WTC11 (cell line): ENCODE results near the gene ARHGDIG. TPM values are rescaled to one million over a fixed set of nuclear protein-coding genes. Genes with fewer than 3 reads are reported as not detected.

Source experiments
- ATAC-seq: fragments of 200-7000 bp; cut with Tn5 transposase; 2 replicates; pipeline ENCODE4 v1.10.0; 2021; ENCODE audit warnings: mild to moderate bottlenecking, moderate library complexity
- CTCF ChIA-PET: fragments of 300-600 bp; sonication (Branson Sonifier 250); formaldehyde crosslinking; loops from one replicate; lab custom pipeline; 2021; ENCODE audit warnings: antibody characterized with exemption; lab: Charles Lee
- POLR2A ChIA-PET: fragments of 350-600 bp; sonication (Branson Sonifier 250); formaldehyde crosslinking; loops from one replicate; lab custom pipeline; 2021; ENCODE audit warnings: antibody characterized with exemption; lab: Charles Lee
- DNase-seq: peaks from one replicate; pipeline ENCODE4 v3.0.0; 2021; ENCODE audit warnings: low spot score
- H3K27ac Mint-ChIP-seq: 2 replicates; pipeline ENCODE4 v1.8.0; 2021; ENCODE audit warnings: mixed read lengths
- H3K27me3 Mint-ChIP-seq: 2 replicates; pipeline ENCODE4 v1.8.0; 2021; ENCODE audit warnings: low read depth, mild to moderate bottlenecking, moderate library complexity, mixed read lengths
- H3K36me3 Mint-ChIP-seq: 2 replicates; pipeline ENCODE4 v1.8.0; 2021; ENCODE audit warnings: mixed read lengths
- H3K4me1 Mint-ChIP-seq: 2 replicates; pipeline ENCODE4 v1.8.0; 2022; ENCODE audit warnings: mixed read lengths
- H3K4me3 Mint-ChIP-seq: 2 replicates; pipeline ENCODE4 v1.8.0; 2021; ENCODE audit warnings: mild to moderate bottlenecking, moderate library complexity, mixed read lengths
- H3K9me3 Mint-ChIP-seq: 2 replicates; pipeline ENCODE4 v1.8.0; 2021; ENCODE audit warnings: mixed read lengths
- ATF1 ChIP-seq: sonication (generic); formaldehyde crosslinking; IDR thresholded peaks from 2 replicates; pipeline ENCODE4 v1.8.1; 2023; ENCODE audit warnings: mild to moderate bottlenecking, moderate library complexity, missing genetic modification reagents
- CBFB ChIP-seq: sonication (generic); formaldehyde crosslinking; IDR thresholded peaks from 2 replicates; pipeline ENCODE4 v1.8.1; 2022; ENCODE audit warnings: mild to moderate bottlenecking, low read depth, missing genetic modification reagents
- CREB1 ChIP-seq: sonication (generic); formaldehyde crosslinking; IDR thresholded peaks from 2 replicates; pipeline ENCODE4 v1.8.0; 2023; ENCODE audit warnings: mild to moderate bottlenecking, missing genetic modification reagents
- FOXK1 ChIP-seq: sonication (generic); formaldehyde crosslinking; IDR thresholded peaks from 2 replicates; pipeline ENCODE4 v1.8.0; 2022; ENCODE audit warnings: mild to moderate bottlenecking, moderate library complexity, missing genetic modification reagents
- GABPB1 ChIP-seq: sonication (generic); formaldehyde crosslinking; IDR thresholded peaks from 2 replicates; pipeline ENCODE4 v1.8.1; 2023; ENCODE audit warnings: mild to moderate bottlenecking, missing genetic modification reagents
- MXD4 ChIP-seq: fragments of 250-450 bp; sonication (Bioruptor Pico); IDR thresholded peaks from 2 replicates; pipeline ENCODE4 v1.8.0; 2021; ENCODE audit warnings: mild to moderate bottlenecking, moderate library complexity, borderline replicate concordance
- NFE2L1 ChIP-seq: sonication (generic); formaldehyde crosslinking; IDR thresholded peaks from 2 replicates; pipeline ENCODE4 v1.8.1; 2023; ENCODE audit warnings: missing genetic modification reagents
- NFYB ChIP-seq: sonication (generic); formaldehyde crosslinking; conservative IDR thresholded peaks from 2 replicates; pipeline ENCODE4 v1.8.0; 2022; ENCODE audit warnings: low read depth, missing genetic modification reagents
- SMAD4 ChIP-seq: sonication (generic); formaldehyde crosslinking; IDR thresholded peaks from 2 replicates; pipeline ENCODE4 v1.8.0; 2022; ENCODE audit warnings: mild to moderate bottlenecking, missing genetic modification reagents
- TCF7 ChIP-seq: sonication (generic); formaldehyde crosslinking; IDR thresholded peaks from 2 replicates; pipeline ENCODE4 v1.8.0; 2022; ENCODE audit warnings: mild to moderate bottlenecking, low read depth, missing genetic modification reagents, moderate library complexity
- ZNF121 ChIP-seq: sonication (generic); formaldehyde crosslinking; IDR thresholded peaks from 2 replicates; pipeline ENCODE4 v1.8.0; 2023; ENCODE audit warnings: missing genetic modification reagents
- ZNF317 ChIP-seq: sonication (generic); formaldehyde crosslinking; IDR thresholded peaks from 2 replicates; pipeline ENCODE4 v1.8.1; 2023; ENCODE audit warnings: low read depth, mild to moderate bottlenecking, moderate library complexity, missing genetic modification reagents, borderline replicate concordance
- ZNF423 ChIP-seq: fragments of 250-450 bp; sonication (Bioruptor Pico); IDR thresholded peaks from 2 replicates; pipeline ENCODE4 v2.1.2; 2022; ENCODE audit warnings: mild to moderate bottlenecking, moderate library complexity
- total RNA-seq: library from RNA; stranded (reverse); gene quantifications from 3 replicates; pipeline ENCODE4 v1.2.3, GENCODE V29; 2021
- TF ChIP-seq, protein P1 (sequence below): fragments of 200-600 bp; IDR thresholded peaks from 2 replicates; pipeline ENCODE4 v1.8.0; 2022; ENCODE audit warnings: antibody characterized with exemption
- TF ChIP-seq, protein P2 (sequence below): fragments of 250-450 bp; sonication (Bioruptor Pico); IDR thresholded peaks from 2 replicates; pipeline ENCODE4 v1.9.0; 2021; ENCODE audit warnings: moderate library complexity, mild to moderate bottlenecking, inconsistent platforms, borderline replicate concordance
- TF ChIP-seq, protein P3 (sequence below): sonication (generic); formaldehyde crosslinking; IDR thresholded peaks from 2 replicates; pipeline ENCODE4 v1.8.0; 2023; ENCODE audit warnings: missing genetic modification reagents, mild to moderate bottlenecking, borderline replicate concordance
- TF ChIP-seq, protein P4 (sequence below): fragments of 250-450 bp; sonication (Bioruptor Pico); IDR thresholded peaks from 2 replicates; pipeline ENCODE4 v1.9.0; 2021; ENCODE audit warnings: mild to moderate bottlenecking
- TF ChIP-seq, protein P5 (sequence below): fragments of 250-450 bp; sonication (Bioruptor Pico); IDR thresholded peaks from 2 replicates; pipeline ENCODE4 v1.9.0; 2021; ENCODE audit warnings: mild to moderate bottlenecking, borderline replicate concordance

ARHGDIG gene
- total RNA-seq, 1 experiment from 2014 or later: 4.0 TPM

DNA sequence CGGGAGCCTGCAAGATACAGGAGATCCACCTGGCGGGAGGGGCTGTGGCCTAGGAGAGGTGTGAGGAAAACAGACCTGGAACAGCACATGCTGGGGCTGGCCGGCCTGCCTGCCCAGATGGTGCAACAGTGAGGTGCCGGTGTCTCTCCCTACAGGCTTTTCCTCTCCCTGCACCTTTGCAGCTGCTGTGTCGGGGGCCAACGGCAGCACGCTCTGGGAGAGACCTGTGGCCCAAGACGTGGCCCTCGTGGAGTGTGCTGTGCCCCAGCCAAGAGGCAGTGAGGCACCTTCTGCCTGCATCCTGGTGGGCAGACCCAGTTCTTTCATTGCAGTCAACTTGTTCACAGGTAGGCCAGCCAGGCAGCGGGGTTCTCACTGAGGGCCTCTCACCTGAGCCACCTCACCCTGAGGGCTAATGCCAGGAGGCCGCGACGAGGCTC lies 20.6 kb upstream of the ARHGDIG start:
- no peaks in the 10 kb centered on the region for H3K9me3 Mint-ChIP-seq
- H3K4me3 Mint-ChIP-seq: no peak overlapping the region
- TF ChIP-seq, protein P1, sequence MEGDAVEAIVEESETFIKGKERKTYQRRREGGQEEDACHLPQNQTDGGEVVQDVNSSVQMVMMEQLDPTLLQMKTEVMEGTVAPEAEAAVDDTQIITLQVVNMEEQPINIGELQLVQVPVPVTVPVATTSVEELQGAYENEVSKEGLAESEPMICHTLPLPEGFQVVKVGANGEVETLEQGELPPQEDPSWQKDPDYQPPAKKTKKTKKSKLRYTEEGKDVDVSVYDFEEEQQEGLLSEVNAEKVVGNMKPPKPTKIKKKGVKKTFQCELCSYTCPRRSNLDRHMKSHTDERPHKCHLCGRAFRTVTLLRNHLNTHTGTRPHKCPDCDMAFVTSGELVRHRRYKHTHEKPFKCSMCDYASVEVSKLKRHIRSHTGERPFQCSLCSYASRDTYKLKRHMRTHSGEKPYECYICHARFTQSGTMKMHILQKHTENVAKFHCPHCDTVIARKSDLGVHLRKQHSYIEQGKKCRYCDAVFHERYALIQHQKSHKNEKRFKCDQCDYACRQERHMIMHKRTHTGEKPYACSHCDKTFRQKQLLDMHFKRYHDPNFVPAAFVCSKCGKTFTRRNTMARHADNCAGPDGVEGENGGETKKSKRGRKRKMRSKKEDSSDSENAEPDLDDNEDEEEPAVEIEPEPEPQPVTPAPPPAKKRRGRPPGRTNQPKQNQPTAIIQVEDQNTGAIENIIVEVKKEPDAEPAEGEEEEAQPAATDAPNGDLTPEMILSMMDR: no peak
- TF ChIP-seq GABPB1 (CRISPR knock-in tag) (no peak), CREB1 (CRISPR knock-in tag) (no peak), TCF7 (CRISPR knock-in tag) (no peak), ZNF121 (CRISPR knock-in tag) (no peak), NFYB (CRISPR knock-in tag) (no peak), ZNF423 (CRISPR knock-in tag) (no peak), FOXK1 (no peak), MXD4 (CRISPR knock-in tag) (no peak), NFE2L1 (no peak), CBFB (CRISPR knock-in tag) (no peak), ZNF317 (no peak), SMAD4 (no peak), ATF1 (no peak)
- TF ChIP-seq, protein P2, sequence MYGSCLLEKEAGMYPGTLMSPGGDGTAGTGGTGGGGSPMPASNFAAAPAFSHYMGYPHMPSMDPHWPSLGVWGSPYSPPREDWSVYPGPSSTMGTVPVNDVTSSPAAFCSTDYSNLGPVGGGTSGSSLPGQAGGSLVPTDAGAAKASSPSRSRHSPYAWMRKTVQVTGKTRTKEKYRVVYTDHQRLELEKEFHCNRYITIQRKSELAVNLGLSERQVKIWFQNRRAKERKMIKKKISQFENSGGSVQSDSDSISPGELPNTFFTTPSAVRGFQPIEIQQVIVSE: no peak
- TF ChIP-seq, protein P3, sequence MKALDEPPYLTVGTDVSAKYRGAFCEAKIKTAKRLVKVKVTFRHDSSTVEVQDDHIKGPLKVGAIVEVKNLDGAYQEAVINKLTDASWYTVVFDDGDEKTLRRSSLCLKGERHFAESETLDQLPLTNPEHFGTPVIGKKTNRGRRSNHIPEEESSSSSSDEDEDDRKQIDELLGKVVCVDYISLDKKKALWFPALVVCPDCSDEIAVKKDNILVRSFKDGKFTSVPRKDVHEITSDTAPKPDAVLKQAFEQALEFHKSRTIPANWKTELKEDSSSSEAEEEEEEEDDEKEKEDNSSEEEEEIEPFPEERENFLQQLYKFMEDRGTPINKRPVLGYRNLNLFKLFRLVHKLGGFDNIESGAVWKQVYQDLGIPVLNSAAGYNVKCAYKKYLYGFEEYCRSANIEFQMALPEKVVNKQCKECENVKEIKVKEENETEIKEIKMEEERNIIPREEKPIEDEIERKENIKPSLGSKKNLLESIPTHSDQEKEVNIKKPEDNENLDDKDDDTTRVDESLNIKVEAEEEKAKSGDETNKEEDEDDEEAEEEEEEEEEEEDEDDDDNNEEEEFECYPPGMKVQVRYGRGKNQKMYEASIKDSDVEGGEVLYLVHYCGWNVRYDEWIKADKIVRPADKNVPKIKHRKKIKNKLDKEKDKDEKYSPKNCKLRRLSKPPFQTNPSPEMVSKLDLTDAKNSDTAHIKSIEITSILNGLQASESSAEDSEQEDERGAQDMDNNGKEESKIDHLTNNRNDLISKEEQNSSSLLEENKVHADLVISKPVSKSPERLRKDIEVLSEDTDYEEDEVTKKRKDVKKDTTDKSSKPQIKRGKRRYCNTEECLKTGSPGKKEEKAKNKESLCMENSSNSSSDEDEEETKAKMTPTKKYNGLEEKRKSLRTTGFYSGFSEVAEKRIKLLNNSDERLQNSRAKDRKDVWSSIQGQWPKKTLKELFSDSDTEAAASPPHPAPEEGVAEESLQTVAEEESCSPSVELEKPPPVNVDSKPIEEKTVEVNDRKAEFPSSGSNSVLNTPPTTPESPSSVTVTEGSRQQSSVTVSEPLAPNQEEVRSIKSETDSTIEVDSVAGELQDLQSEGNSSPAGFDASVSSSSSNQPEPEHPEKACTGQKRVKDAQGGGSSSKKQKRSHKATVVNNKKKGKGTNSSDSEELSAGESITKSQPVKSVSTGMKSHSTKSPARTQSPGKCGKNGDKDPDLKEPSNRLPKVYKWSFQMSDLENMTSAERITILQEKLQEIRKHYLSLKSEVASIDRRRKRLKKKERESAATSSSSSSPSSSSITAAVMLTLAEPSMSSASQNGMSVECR (CRISPR knock-in tag): no peak
- TF ChIP-seq, protein P4, sequence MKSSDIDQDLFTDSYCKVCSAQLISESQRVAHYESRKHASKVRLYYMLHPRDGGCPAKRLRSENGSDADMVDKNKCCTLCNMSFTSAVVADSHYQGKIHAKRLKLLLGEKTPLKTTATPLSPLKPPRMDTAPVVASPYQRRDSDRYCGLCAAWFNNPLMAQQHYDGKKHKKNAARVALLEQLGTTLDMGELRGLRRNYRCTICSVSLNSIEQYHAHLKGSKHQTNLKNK (CRISPR knock-in tag): no peak
- TF ChIP-seq, protein P5, sequence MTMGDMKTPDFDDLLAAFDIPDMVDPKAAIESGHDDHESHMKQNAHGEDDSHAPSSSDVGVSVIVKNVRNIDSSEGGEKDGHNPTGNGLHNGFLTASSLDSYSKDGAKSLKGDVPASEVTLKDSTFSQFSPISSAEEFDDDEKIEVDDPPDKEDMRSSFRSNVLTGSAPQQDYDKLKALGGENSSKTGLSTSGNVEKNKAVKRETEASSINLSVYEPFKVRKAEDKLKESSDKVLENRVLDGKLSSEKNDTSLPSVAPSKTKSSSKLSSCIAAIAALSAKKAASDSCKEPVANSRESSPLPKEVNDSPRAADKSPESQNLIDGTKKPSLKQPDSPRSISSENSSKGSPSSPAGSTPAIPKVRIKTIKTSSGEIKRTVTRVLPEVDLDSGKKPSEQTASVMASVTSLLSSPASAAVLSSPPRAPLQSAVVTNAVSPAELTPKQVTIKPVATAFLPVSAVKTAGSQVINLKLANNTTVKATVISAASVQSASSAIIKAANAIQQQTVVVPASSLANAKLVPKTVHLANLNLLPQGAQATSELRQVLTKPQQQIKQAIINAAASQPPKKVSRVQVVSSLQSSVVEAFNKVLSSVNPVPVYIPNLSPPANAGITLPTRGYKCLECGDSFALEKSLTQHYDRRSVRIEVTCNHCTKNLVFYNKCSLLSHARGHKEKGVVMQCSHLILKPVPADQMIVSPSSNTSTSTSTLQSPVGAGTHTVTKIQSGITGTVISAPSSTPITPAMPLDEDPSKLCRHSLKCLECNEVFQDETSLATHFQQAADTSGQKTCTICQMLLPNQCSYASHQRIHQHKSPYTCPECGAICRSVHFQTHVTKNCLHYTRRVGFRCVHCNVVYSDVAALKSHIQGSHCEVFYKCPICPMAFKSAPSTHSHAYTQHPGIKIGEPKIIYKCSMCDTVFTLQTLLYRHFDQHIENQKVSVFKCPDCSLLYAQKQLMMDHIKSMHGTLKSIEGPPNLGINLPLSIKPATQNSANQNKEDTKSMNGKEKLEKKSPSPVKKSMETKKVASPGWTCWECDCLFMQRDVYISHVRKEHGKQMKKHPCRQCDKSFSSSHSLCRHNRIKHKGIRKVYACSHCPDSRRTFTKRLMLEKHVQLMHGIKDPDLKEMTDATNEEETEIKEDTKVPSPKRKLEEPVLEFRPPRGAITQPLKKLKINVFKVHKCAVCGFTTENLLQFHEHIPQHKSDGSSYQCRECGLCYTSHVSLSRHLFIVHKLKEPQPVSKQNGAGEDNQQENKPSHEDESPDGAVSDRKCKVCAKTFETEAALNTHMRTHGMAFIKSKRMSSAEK (CRISPR knock-in tag): no peak
- peaks cover 22% of the 10 kb centered on the region for H3K36me3 Mint-ChIP-seq
- H3K27ac Mint-ChIP-seq: no peak overlapping the region
- ATAC-seq (no peak), DNase-seq (no peak)
- H3K27me3 Mint-ChIP-seq: no peaks in the 10 kb centered on the region
- ChIA-PET CTCF (no interaction called here), POLR2A (no interaction called here)
- H3K4me1 Mint-ChIP-seq: no peaks in the 10 kb centered on the region
